HG03521 (cell line): ENCODE data around the gene SCNN1A.

Source experiments
- ATAC-seq: cut with Tn5 transposase; IDR thresholded peaks from one replicate; pipeline ENCODE4 v1.9.1; 2021; ENCODE audit warnings: mild to moderate bottlenecking, moderate library complexity; ENCODE audit not compliant: unreplicated experiment

SCNN1A gene

DNA sequence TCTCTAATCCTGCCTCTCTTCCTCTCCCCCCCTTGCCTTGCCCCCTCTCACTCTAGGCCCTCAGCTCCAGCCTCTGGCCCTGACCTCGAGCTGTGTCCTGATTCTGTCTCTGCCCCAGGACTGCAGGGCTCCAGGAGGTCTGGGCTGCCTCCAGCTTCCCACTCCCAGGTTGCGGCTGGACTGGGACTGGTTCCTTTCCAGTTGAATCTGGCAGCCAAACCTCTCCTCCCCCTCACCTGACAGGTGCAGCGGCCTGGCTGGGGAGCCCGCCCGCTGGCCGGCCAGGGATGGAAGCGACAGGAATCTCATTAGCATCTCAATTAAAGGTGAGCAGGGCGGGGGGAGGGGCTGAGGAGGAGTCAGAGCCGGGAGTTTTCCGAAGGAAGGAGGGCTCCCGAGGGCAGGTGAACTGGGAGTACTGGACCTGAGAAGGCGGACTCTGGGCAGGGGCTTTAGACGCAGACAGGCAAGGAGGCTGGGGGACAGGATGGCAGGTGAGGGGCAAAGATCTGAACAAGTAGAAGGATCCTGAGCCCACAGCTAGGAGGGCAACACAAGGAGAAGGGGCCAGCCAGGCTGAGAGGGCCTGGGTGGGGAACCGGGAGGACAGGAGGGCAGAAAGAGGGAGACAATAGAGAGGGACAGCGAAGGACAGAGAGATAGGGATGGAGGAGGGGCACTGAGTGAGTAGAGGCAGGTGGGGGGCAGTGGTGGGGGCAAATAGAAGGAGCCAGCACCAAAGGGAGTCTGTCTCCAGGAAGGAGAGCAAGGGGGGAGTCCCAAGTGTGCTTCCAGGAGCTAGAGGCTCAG is at the start of gene SCNN1A:
Gene SCNN1A, minus strand, starts transcription at position 295 of the 810 bp plus-strand sequence. CDS start 780 bp downstream, outside the sequence.
- no peak for ATAC-seq

DNA sequence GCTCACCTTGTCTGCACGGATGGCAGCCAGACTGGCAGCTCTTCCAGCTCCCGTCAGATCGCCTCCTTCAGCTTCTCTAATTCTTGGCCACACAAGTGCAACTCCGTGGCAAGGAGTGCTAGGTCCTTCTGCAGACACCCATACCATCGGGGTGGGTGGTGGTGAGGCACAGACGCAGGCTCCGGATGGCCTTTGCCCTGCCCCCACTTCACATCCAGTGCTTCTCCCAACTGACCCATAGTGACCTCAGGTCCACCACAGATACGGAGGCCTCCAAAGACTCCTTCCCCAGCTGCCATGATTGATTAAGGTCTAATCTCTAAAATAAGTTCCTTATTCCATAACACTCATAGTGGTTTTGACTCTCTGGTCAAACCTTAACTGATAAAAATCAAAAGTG is 49.5 kb upstream of the SCNN1A start:
- ATAC-seq, result no peak

- no peak for ATAC-seq
These were observed 48.6 kb upstream of the SCNN1A start for GRCh38 chr12:6424008-6424347.

GRCh38 chr12:6423267-6424007 is 48.1 kb upstream of the SCNN1A start:
- ATAC-seq, result no peak

DNA sequence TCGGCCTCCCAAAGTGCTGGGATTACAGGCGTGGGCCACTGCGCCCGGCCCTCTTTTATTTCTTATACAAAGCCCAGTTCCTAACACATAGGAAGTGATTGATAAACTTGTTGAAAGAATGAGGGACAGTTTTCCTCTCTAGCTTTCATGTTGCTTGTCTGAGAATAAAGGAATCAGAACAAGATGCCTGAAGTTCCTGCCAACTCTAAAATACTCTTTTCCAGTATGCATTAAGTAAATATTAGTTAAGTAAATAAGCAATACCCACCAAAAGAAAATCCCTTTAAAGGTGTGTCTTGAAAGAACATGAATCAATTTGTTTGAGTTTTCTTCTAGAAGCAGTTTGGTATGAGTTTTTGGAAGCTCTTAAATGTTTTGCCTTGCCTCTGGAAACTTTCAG is 45.0 kb upstream of the SCNN1A start:
- no peak for ATAC-seq

GRCh38 chr12:6418796-6419195 is 43.4 kb upstream of the SCNN1A start:
- ATAC-seq, result no peak

- no peak for ATAC-seq
These were observed 41.2 kb upstream of the SCNN1A start for GRCh38 chr12:6416596-6416995.

DNA sequence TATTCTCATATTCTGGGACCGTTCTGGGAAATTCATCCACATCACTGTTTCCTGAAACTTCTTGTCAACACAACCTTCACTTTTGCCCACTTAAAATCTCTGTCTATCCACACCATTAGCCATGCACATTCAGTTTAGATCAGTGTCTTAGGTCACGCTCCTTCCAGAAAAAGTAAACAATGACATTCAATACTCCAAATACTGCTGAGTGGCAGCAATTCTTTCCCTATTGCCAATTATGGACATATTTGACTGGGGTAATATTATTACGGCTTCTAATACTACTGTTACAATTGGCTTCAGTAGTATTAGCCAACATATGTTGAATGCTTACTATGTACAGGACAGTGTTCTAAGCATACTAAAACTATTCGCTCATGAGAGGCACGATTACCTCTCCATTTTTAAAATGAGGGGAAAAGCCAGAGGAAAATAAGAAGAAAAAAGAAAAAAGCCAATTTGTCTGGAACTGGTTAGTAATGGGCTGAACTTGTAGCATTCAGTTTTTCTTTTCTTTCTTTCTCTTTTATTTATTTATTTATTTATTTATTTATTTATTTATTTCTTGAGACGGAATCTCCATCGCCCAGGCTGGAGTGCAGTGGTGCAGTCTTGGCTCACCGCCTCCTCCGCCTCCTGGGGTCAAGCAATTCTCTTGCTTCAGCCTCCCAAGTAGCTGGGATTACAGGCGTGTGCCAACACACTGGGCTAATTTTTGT is 32.0 kb upstream of the SCNN1A start:
- no peak for ATAC-seq

DNA sequence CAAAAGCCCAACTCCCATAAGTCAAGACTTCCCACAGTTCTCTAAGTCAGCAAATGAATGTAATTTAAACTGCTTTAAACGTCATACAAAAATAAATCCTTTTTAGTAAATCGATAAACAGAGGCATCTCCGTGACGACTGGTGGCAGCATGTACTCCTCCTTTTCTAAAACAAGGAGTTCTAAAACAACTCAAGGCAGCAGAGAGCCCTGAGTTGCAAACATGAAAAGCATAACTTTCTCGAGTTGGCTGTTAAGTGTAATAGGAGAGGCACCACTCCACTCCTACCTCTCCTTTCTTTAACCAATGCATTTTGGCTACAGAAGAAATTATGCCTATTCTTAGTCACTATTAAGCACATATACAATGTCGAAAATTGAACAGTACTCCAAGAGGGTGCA is 30.6 kb upstream of the SCNN1A start:
- no peak for ATAC-seq

DNA sequence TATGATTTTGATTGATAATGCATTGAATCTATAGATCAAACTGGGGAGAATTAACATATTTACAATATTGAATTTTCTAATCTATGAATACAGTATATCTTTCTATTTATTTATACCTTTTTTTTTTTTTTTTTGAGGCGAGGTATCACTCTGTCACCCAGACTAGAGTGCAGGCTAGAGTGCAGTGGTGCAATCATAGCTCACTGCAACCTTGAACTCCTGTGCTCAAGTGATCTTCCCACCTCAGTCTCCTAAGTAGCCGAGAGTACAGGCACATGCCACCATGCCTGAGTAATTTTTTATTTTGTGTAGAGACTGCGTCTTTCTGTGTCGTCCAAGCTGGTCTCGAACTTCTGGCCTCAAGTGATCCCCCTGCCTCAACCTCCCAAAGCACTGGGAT is 29.0 kb upstream of the SCNN1A start:
- no peak for ATAC-seq

DNA sequence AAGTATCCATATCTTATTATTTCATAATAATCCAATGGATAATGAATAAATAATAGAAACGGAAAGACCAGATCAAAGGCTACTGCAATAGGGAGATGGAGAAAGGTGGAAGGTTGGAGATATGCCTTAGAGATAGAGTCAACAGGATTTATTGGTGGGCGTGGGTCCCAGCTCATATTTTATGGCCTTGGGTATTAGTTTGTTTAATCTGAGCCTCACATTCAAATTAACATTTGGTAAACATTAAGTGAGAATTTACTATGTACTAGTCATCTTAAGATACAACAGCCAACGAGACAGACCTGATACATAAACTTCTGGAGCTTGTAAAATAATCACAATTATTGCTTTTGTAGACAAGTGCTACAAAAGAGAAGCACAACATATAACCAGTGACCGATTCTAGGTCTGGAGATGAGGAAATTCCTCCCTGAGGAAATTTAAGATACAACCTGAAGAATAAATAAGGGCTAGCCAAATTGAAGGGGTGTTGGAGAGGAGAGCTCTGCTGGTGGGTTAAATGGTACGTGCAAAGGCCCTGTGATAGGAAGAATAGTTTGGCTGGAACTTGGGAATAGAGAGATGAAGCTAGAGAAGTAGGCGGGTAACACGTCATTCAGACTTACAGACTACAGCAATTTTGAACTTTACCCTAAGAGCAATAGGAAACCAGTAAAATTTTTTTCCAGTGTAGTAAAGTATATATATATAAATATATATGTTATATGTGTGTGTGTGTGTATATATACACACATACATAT is 24.7 kb upstream of the SCNN1A start:
- ATAC-seq, result no peak

DNA sequence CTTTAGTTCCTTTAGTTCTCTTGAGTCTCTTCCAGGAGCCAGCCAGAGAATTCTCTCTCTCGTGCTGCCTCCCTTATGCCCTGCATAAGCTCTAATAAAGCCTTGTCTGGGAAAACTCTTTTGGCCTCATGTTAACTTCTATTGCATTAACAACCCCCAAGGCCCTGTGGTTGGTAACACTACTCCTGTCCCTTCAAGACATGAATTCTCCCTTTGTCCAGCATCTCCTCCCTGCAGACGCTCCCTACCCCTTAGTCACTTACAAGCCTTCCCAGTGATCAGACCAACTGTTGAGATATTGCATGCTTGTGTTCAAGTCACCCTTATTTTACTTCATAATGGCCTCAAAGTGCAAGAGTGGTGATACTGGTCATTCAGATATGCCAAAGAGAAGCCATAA is 20.7 kb upstream of the SCNN1A start:
- no peak for ATAC-seq

GRCh38 chr12:6394398-6394797 is 19.0 kb upstream of the SCNN1A start:
- ATAC-seq, result no peak

- no peak for ATAC-seq
These were observed 17.7 kb upstream of the SCNN1A start for GRCh38 chr12:6393109-6393508.

GRCh38 chr12:6392504-6392903 is 17.1 kb upstream of the SCNN1A start:
- no peak for ATAC-seq

DNA sequence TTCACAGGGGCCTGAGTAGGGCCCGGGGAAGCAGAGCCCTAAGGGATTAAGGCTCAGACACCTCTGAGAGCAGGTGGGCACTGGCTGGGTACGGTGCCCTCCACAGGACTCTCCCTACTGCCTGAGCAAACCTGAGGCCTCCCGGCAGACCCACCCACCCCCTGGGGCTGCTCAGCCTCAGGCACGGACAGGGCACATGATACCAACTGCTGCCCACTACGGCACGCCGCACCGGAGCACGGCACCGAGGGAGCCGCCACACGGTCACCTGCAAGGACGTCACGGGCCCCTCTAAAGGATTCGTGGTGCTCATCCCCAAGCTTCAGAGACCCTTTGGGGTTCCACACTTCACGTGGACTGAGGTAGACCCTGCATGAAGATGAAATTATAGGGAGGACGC is 15.7 kb upstream of the SCNN1A start:
- no peak for ATAC-seq

- ATAC-seq, result no peak
These were observed 14.9 kb upstream of the SCNN1A start for GRCh38 chr12:6390084-6390799.

DNA sequence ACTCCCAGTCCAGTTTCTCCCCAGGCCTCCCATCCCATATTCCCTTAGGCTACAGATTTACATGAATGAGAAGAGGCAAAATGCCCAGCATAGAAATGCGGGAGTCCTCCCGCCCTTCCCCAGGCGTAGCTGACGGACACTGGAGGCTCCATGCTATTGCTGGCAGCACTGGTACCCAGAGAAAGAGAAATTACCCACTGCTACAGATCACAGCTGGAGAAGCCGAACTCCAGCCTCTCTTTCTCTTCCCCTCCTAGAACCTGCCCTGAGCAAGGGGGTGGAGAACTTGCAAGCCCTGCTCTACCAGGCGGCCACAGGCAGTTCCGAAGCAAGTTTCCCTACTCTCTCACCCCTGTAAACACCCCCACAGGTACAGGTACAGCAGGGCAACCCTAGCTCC is 12.2 kb upstream of the SCNN1A start:
- ATAC-seq, result no peak

DNA sequence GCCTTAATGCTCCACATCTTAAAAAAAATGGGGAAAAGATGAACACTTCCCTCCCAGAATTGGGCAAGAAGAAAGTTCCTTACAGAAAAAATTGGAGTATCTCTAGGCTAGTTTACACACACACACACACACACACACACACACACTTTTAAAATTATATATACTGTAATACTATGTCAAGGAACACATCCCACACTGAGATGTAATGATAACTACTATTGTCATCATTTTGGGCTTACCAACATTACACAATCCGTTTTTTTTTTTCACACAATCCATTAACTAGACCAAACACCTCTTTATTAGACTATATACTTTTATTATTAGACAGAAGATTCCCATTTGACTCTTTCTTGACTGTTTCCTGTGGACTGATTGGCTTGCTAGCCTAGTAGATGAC is 11.1 kb upstream of the SCNN1A start:
- ATAC-seq, result no peak

DNA sequence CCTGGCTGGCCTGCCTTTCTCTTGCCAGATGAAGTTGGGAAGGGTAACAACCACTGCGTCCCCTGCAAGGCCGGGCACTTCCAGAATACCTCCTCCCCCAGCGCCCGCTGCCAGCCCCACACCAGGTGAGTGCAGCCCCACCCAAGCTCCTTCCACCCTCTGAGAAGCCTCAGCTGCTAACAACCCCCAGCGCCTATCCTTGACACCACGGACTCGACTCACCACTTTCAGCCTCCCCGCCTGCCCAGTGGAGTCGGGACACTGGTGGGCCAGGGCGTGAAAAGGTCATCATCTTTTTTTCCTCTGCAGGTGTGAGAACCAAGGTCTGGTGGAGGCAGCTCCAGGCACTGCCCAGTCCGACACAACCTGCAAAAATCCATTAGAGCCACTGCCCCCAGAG is 10.7 kb upstream of the SCNN1A start:
- ATAC-seq, result no peak
